ENCODE results near the gene LRATD1.

- TF ChIP-seq CTCF (IDR thresholded peaks at IDR 0.05) (no peak), EP300 (IDR thresholded peaks at IDR 0.05) (no peak)
Observed at GRCh38 chr2:14633061-14633460, 544 bp downstream of the LRATD1 start.

Data from tibial nerve (tissue), 4 donors.